K562 (cell line): Measurements from ENCODE around the gene UNC5C. TPM values are rescaled to one million over a fixed set of nuclear protein-coding genes. Genes with fewer than 3 reads are reported as not detected.

Experiments
- CBFA2T3 ChIP-seq: fragments of 450-650 bp; IDR thresholded peaks from 2 replicates; pipeline ENCODE4 v1.6.1; 2017
- CEBPG ChIP-seq, 3 experiments: fragments of 200-800 bp in 1 of 3; sonication (Bioruptor generic) in 1 of 3; sonication (generic) in 1 of 3; formaldehyde crosslinking in 1 of 3; IDR thresholded peaks in 2 of 3; conservative IDR thresholded peaks in 1 of 3; 2 replicates each; pipeline versions ENCODE4 v1.6.1 to v1.8.0; 2016 to 2022; ENCODE audit warnings: missing compliant biosample characterization in 2 of 3, missing genetic modification characterization in 2 of 3, mild to moderate bottlenecking in 1 of 3, missing genetic modification reagents in 1 of 3
- DACH1 ChIP-seq: fragments of 450-650 bp; IDR thresholded peaks from 2 replicates; pipeline ENCODE4 v1.6.1; 2018; ENCODE audit not compliant: partially characterized antibody
- ETS1 ChIP-seq: conservative IDR thresholded peaks from 2 replicates; pipeline ENCODE4 v1.6.1; 2011; ENCODE audit warnings: low read depth, mild to moderate bottlenecking, low read length; ENCODE audit not compliant: control insufficient read depth
- FOS ChIP-seq: IDR thresholded peaks from 3 replicates; pipeline ENCODE4 v1.6.1; 2011; ENCODE audit not compliant: insufficient read length; ENCODE audit errors: extremely low read depth
- FOSL1 ChIP-seq: fragments of 200-800 bp; sonication (Bioruptor generic); conservative IDR thresholded peaks from 2 replicates; pipeline ENCODE4 v1.6.1; 2016; ENCODE audit warnings: missing genetic modification characterization, missing compliant biosample characterization
- FOXK1 ChIP-seq: sonication (generic); formaldehyde crosslinking; IDR thresholded peaks from 2 replicates; pipeline ENCODE4 v1.8.0; 2022; ENCODE audit warnings: missing genetic modification reagents, mild to moderate bottlenecking, borderline replicate concordance
- LARP7 ChIP-seq: fragments of 450-650 bp; IDR thresholded peaks from 2 replicates; pipeline ENCODE4 v1.6.1; 2016
- PURB ChIP-seq: sonication (generic); formaldehyde crosslinking; IDR thresholded peaks from 2 replicates; pipeline ENCODE4 v1.9.0; 2021; ENCODE audit warnings: low read depth, mild to moderate bottlenecking, missing genetic modification reagents
- RFX1 ChIP-seq: fragments of 450-650 bp; IDR thresholded peaks from 2 replicates; pipeline ENCODE4 v1.6.1; 2016; ENCODE audit warnings: mild to moderate bottlenecking, moderate library complexity
- SMARCC2 ChIP-seq: fragments of 450-650 bp; IDR thresholded peaks from 2 replicates; pipeline ENCODE4 v1.6.1; 2017; ENCODE audit warnings: antibody characterized with exemption, moderate library complexity, mild to moderate bottlenecking, low read depth
- TAF9B ChIP-seq: fragments of 450-650 bp; IDR thresholded peaks from 2 replicates; pipeline ENCODE4 v1.6.1; 2018; ENCODE audit warnings: mild to moderate bottlenecking; ENCODE audit not compliant: partially characterized antibody
- TCF15 ChIP-seq: fragments of 250-450 bp; sonication (Bioruptor Pico); IDR thresholded peaks from 2 replicates; pipeline ENCODE4 v1.8.0; 2022; ENCODE audit warnings: moderate library complexity, mild to moderate bottlenecking, inconsistent platforms
- TFAM ChIP-seq: fragments of 250-450 bp; sonication (Bioruptor Pico); conservative IDR thresholded peaks from 2 replicates; pipeline ENCODE4 v1.5.0; 2021; ENCODE audit warnings: mild to moderate bottlenecking, moderate library complexity
- USF2 ChIP-seq: sonication (generic); formaldehyde crosslinking; IDR thresholded peaks from 2 replicates; pipeline ENCODE4 v1.5.0; 2020; ENCODE audit warnings: missing genetic modification reagents
- ZC3H4 ChIP-seq: sonication (generic); formaldehyde crosslinking; IDR thresholded peaks from 2 replicates; pipeline ENCODE4 v1.9.0; 2021; ENCODE audit warnings: missing genetic modification reagents, borderline replicate concordance
- ZFP1 ChIP-seq: fragments of 450-650 bp; formaldehyde crosslinking; IDR thresholded peaks from 2 replicates; pipeline ENCODE4 v1.4.0; 2020; ENCODE audit warnings: mild to moderate bottlenecking, mixed read lengths
- ZFP91 ChIP-seq: sonication (generic); formaldehyde crosslinking; IDR thresholded peaks from 2 replicates; pipeline ENCODE4 v1.8.0; 2022; ENCODE audit warnings: mild to moderate bottlenecking, missing genetic modification reagents
- ZNF217 ChIP-seq: sonication (generic); formaldehyde crosslinking; IDR thresholded peaks from 2 replicates; pipeline ENCODE4 v1.8.0; 2022; ENCODE audit warnings: mild to moderate bottlenecking, missing genetic modification reagents
- ZNF398 ChIP-seq: fragments of 250-450 bp; sonication (Bioruptor Pico); IDR thresholded peaks from 2 replicates; pipeline ENCODE4 v1.8.0; 2021; ENCODE audit warnings: moderate library complexity, mild to moderate bottlenecking, inconsistent platforms
- polyA plus RNA-seq, 8 experiments: library from polyadenylated mRNA; depleted of rRNA in 4 of 8; stranded (reverse) in 5 of 8; unstranded in 3 of 8; fragments of >200 nt; fragmentation: Nextera tagmentation in 2 of 8; fragmentation: Illumina TruSeq in 1 of 8; extraction: Ambion mirVana in 2 of 8; extraction: Trizol in 1 of 8; gene quantifications; 2 replicates each; pipeline versions ENCODE4 v1.2.1 to v1.2.3, GENCODE V29; 2011 to 2014; ENCODE audit warnings: inconsistent platforms in 1 of 8, missing spikeins in 1 of 8
- total RNA-seq, 7 experiments: library from RNA; depleted of rRNA in 6 of 7; stranded (reverse); fragments of >200 nt in 6 of 7; fragmentation: Illumina TruSeq in 2 of 7; extraction: Trizol in 2 of 7; gene quantifications; 2 replicates each; pipeline versions ENCODE4 v1.2.1 to v1.2.3, GENCODE V29; 2011 to 2021; ENCODE audit warnings: low replicate concordance in 1 of 7

The UNC5C gene
- total and polyA plus RNA-seq, 9 of the 15 experiments (the other 6 are each of a cell fraction or from before 2014, with no cell fraction given): under 0.01 to 0.10 (median 0.03) TPM; not detected in 1

GRCh38 chr4:95256108-95256835, 292.5 kb downstream of the UNC5C start (continued):
- no peak for TF ChIP-seq ETS1
- no peak for TF ChIP-seq ZFP1 (CRISPR knock-in tag)
- no peak for TF ChIP-seq ZNF398 (CRISPR knock-in tag)
- TF ChIP-seq ZFP91 (CRISPR knock-in tag): no peak
- TF ChIP-seq TCF15 (CRISPR knock-in tag): no peak
- TF ChIP-seq FOS: no peak
- TF ChIP-seq SMARCC2: no peak
- no peak for TF ChIP-seq PURB
- no peak for TF ChIP-seq ZNF217 (CRISPR knock-in tag)
- TF ChIP-seq FOSL1 (tag): peak; percentile 66
- TF ChIP-seq USF2 (CRISPR knock-in tag): no peak
- peak; percentile 14 for TF ChIP-seq TAF9B
- TF ChIP-seq RFX1: no peak
- peak; percentile 64 for TF ChIP-seq CBFA2T3
- 0 out of 2 replicates have a peak, but pooled peaks have one; percentile 38 for TF ChIP-seq LARP7
- no peak for TF ChIP-seq DACH1
- no peak for TF ChIP-seq FOXK1 (CRISPR knock-in tag)
- no peak for TF ChIP-seq TFAM (CRISPR knock-in tag)
- no peak for TF ChIP-seq ZC3H4 (CRISPR knock-in tag)
- no peak for TF ChIP-seq CEBPG (CRISPR knock-in tag; IDR thresholded peaks at IDR 0.05)
- TF ChIP-seq CEBPG (tag; conservative IDR thresholded peaks at IDR 0.05 in 1 of 2, IDR thresholded peaks at IDR 0.05 in 1 of 2): peak in 1 of 2 experiments; percentile 47; a peak in 1 of 4 replicates
